Liver (tissue), 9 donors: Measurements from ENCODE around the gene SPEN. TPM values are rescaled to one million over a fixed set of nuclear protein-coding genes. Genes with fewer than 3 reads are reported as not detected.

Source experiments
- DNase-seq: peaks from one replicate; pipeline ENCODE4 v3.0.0-alpha.2; 2017; ENCODE audit warnings: low spot score
- H3K27ac ChIP-seq, 2 donors: one replicate each; pipeline ENCODE4 v1.7.0; 2013; ENCODE audit warnings: inconsistent platforms in 2 of 2, low read length in 2 of 2, control low read depth in 1 of 2, low read depth in 1 of 2, mild to moderate bottlenecking in 1 of 2
- H3K27me3 ChIP-seq, 4 donors: one replicate each; pipeline versions ENCODE4 v1.6.1 to v1.7.0; 2013; ENCODE audit warnings: low read length in 3 of 4, inconsistent platforms in 1 of 4, mild to moderate bottlenecking in 1 of 4, moderate library complexity in 1 of 4; ENCODE audit not compliant: control insufficient read depth in 4 of 4, insufficient read depth in 4 of 4
- H3K36me3 ChIP-seq, 4 donors: one replicate each; pipeline versions ENCODE4 v1.6.1 to v1.7.0; 2013; ENCODE audit warnings: low read length in 3 of 4, mild to moderate bottlenecking in 3 of 4, low read depth in 1 of 4, moderate library complexity in 1 of 4; ENCODE audit not compliant: control insufficient read depth in 4 of 4, insufficient read depth in 3 of 4
- H3K4me1 ChIP-seq, 4 donors: one replicate each; pipeline versions ENCODE4 v1.6.1 to v1.7.0; 2013; ENCODE audit warnings: low read length in 3 of 4, mild to moderate bottlenecking in 3 of 4, moderate library complexity in 1 of 4; ENCODE audit not compliant: control insufficient read depth in 4 of 4, insufficient read depth in 4 of 4
- H3K4me3 ChIP-seq, 3 donors: one replicate each; pipeline versions ENCODE4 v1.6.1 to v1.7.0; 2013; ENCODE audit warnings: low read length in 3 of 3, control low read depth in 1 of 3, low read depth in 1 of 3, mild to moderate bottlenecking in 1 of 3
- H3K9ac ChIP-seq, 2 donors: one replicate each; pipeline ENCODE4 v1.7.0; 2013; ENCODE audit warnings: low read length in 2 of 2, mild to moderate bottlenecking in 2 of 2, moderate library complexity in 2 of 2, control low read depth in 1 of 2, low read depth in 1 of 2
- H3K9me3 ChIP-seq, 4 donors: one replicate each; pipeline versions ENCODE4 v1.6.1 to v1.7.0; 2013; ENCODE audit warnings: low read length in 3 of 4; ENCODE audit not compliant: control insufficient read depth in 4 of 4
- ATF3 ChIP-seq: IDR thresholded peaks from 2 replicates; pipeline ENCODE4 v1.6.1; 2016; ENCODE audit warnings: antibody characterized with exemption
- CTCF ChIP-seq: fragments of 150-350 bp; IDR thresholded peaks from 2 replicates; pipeline ENCODE4 v1.5.1; 2017; ENCODE audit warnings: improper control_type of control experiment, low read depth, low read length; ENCODE audit not compliant: missing input control
- EGR1 ChIP-seq, 2 donors: IDR thresholded peaks; 2 replicates each; pipeline ENCODE4 v1.6.1; 2016 to 2018; ENCODE audit warnings: antibody characterized with exemption in 2 of 2, low read depth in 2 of 2
- FOXA1 ChIP-seq: IDR thresholded peaks from 2 replicates; pipeline ENCODE4 v1.6.1; 2016; ENCODE audit warnings: antibody characterized with exemption
- FOXA2 ChIP-seq: IDR thresholded peaks from 2 replicates; pipeline ENCODE4 v1.6.1; 2016; ENCODE audit warnings: antibody characterized with exemption
- GABPA ChIP-seq, 2 donors: IDR thresholded peaks in 1 of 2; conservative IDR thresholded peaks in 1 of 2; 2 replicates each; pipeline ENCODE4 v1.6.1; 2016; ENCODE audit warnings: antibody characterized with exemption in 2 of 2, mild to moderate bottlenecking in 1 of 2, moderate library complexity in 1 of 2
- HNF4A ChIP-seq, 2 donors: conservative IDR thresholded peaks; 2 replicates each; pipeline ENCODE4 v1.6.1; 2016; ENCODE audit warnings: antibody characterized with exemption in 2 of 2, mild to moderate bottlenecking in 2 of 2
- HNF4G ChIP-seq: IDR thresholded peaks from 2 replicates; pipeline ENCODE4 v1.6.1; 2016; ENCODE audit warnings: antibody characterized with exemption
- JUND ChIP-seq, 2 donors: IDR thresholded peaks; 2 replicates each; pipeline ENCODE4 v1.6.1; 2016; ENCODE audit warnings: antibody characterized with exemption in 2 of 2
- MAX ChIP-seq: IDR thresholded peaks from 2 replicates; pipeline ENCODE4 v1.6.1; 2016; ENCODE audit warnings: antibody characterized with exemption
- NR2F2 ChIP-seq: IDR thresholded peaks from 2 replicates; pipeline ENCODE4 v1.6.1; 2016; ENCODE audit warnings: antibody characterized with exemption
- REST ChIP-seq: IDR thresholded peaks from 2 replicates; pipeline ENCODE4 v1.6.1; 2016; ENCODE audit warnings: antibody characterized with exemption, mild to moderate bottlenecking
- RXRA ChIP-seq, 2 donors: IDR thresholded peaks; 2 replicates each; pipeline ENCODE4 v1.6.1; 2017 to 2018; ENCODE audit warnings: antibody characterized with exemption in 2 of 2, mild to moderate bottlenecking in 1 of 2
- SP1 ChIP-seq: IDR thresholded peaks from 2 replicates; pipeline ENCODE4 v1.6.1; 2018; ENCODE audit warnings: antibody characterized with exemption, mild to moderate bottlenecking
- TAF1 ChIP-seq: conservative IDR thresholded peaks from 2 replicates; pipeline ENCODE4 v1.6.1; 2016; ENCODE audit warnings: antibody characterized with exemption, mild to moderate bottlenecking
- YY1 ChIP-seq: IDR thresholded peaks from 2 replicates; pipeline ENCODE4 v1.6.1; 2016; ENCODE audit warnings: antibody characterized with exemption, mild to moderate bottlenecking
- ZBTB33 ChIP-seq: IDR thresholded peaks from 2 replicates; pipeline ENCODE4 v1.6.1; 2016; ENCODE audit warnings: antibody characterized with exemption
- WGBS: extraction: QIAGEN DNeasy Blood & Tissue Kit; methylation state at CpG from one replicate; pipeline ENCODE4 v1.1.7; 2013; 5-methylcytosine and 5-hydroxymethylcytosine counted together
- polyA plus RNA-seq, 2 donors: library from polyadenylated mRNA; stranded (reverse) in 1 of 2; unstranded in 1 of 2; fragments of 200-250 nt in 1 of 2; fragments of >200 nt in 1 of 2; fragmentation: Nextera tagmentation in 1 of 2; extraction: Ambion mirVana in 1 of 2; gene quantifications; one replicate each; pipeline versions ENCODE4 v1.2.1 to v1.2.3, GENCODE V29; 2013 to 2015
- total RNA-seq, 2 donors: library from RNA; depleted of rRNA; stranded (reverse); fragments of >200 nt; gene quantifications; one replicate each; pipeline ENCODE4 v1.2.3, GENCODE V29; 2014
- donor health status: healthy.
- donor health status: healthy.
- donor health status: healthy.
- donor health status: healthy.
- donor health status: healthy.

Gene SPEN
- total and polyA plus RNA-seq, 4 donors: 7.4 to 29.4 (median 15.2) TPM

GRCh38 chr1:15957221-15958095, 110.0 kb downstream of the SPEN start:
- Histone ChIP-seq H3K27me3 (no peaks in the 10 kb centered on the region), H3K4me1 (peaks cover 0 to 4% (median 0%) of the 10 kb centered on the region in 4 donors), H3K27ac (no peak overlapping the region), H3K9me3 (no peaks in the 10 kb centered on the region), H3K9ac (no peak overlapping the region), H3K4me3 (no peak overlapping the region), H3K36me3 (peaks cover 0 to 2% (median 0%) of the 10 kb centered on the region in 4 donors)
- TF ChIP-seq HNF4G (no peak), SP1 (no peak), GABPA (IDR thresholded peaks at IDR 0.05 in 1 of 2, conservative IDR thresholded peaks at IDR 0.05 in 1 of 2) (no peak), MAX (no peak), CTCF (no peak), ZBTB33 (no peak), NR2F2 (no peak), REST (no peak), HNF4A (conservative IDR thresholded peaks at IDR 0.05) (no peak), TAF1 (no peak), RXRA (IDR thresholded peaks at IDR 0.05) (no peak), YY1 (no peak), JUND (IDR thresholded peaks at IDR 0.05) (no peak), EGR1 (IDR thresholded peaks at IDR 0.05; ENCODE audit: low read depth in 2 of 2) (no peak), ATF3 (no peak), FOXA2 (no peak), FOXA1 (no peak)
- DNase-seq: no peak
- WGBS: 90% methylated on average over 15 of the region's 15 CpGs
